Smooth muscle cell (in vitro differentiated cells): ENCODE measurements around the gene ABLIM1. TPM values are rescaled to one million over a fixed set of nuclear protein-coding genes. Genes with fewer than 3 reads are reported as not detected.

ENCODE experiments used
- DNase-seq: peaks from one replicate; lab custom pipeline; 2025; ENCODE audit not compliant: unreplicated experiment; lab: John Stamatoyannopoulos, UW
- H2AFZ ChIP-seq: fragments of 200-600 bp; sonication (generic); 2 replicates; pipeline ENCODE4 v1.6.0; 2016; ENCODE audit warnings: antibody characterized with exemption, low read depth, mild to moderate bottlenecking
- H3F3A ChIP-seq: fragments of 200-600 bp; sonication (generic); 2 replicates; pipeline ENCODE4 v1.6.0; 2017; ENCODE audit warnings: antibody characterized with exemption, low read depth
- H3K27ac ChIP-seq: fragments of 200-600 bp; sonication (generic); 2 replicates; pipeline ENCODE4 v1.5.1; 2016; ENCODE audit warnings: low read depth, mild to moderate bottlenecking
- H3K27me3 ChIP-seq: fragments of 200-600 bp; sonication (generic); 2 replicates; pipeline ENCODE4 v1.6.1; 2016; ENCODE audit warnings: low read depth, mild to moderate bottlenecking
- H3K36me3 ChIP-seq: fragments of 200-600 bp; sonication (generic); 2 replicates; pipeline ENCODE4 v1.5.1; 2016; ENCODE audit warnings: low read depth
- H3K4me1 ChIP-seq: fragments of 200-600 bp; sonication (generic); 2 replicates; pipeline ENCODE4 v1.5.1; 2016; ENCODE audit warnings: low read depth
- H3K4me2 ChIP-seq: fragments of 200-600 bp; sonication (generic); 2 replicates; pipeline ENCODE4 v1.6.0; 2016; ENCODE audit warnings: mild to moderate bottlenecking
- H3K4me3 ChIP-seq: fragments of 200-600 bp; sonication (generic); 2 replicates; pipeline ENCODE4 v1.5.1; 2016; ENCODE audit warnings: mild to moderate bottlenecking
- H3K79me2 ChIP-seq: fragments of 200-600 bp; sonication (generic); 2 replicates; pipeline ENCODE4 v1.6.0; 2016; ENCODE audit warnings: low read depth, mild to moderate bottlenecking
- H3K9ac ChIP-seq: fragments of 200-600 bp; sonication (generic); 2 replicates; pipeline ENCODE4 v1.6.0; 2016; ENCODE audit warnings: low read depth
- H3K9me3 ChIP-seq: fragments of 200-600 bp; sonication (generic); replicated peaks from 2 replicates; pipeline ENCODE4 v1.5.1; 2016; ENCODE audit warnings: low read depth
- H4K20me1 ChIP-seq: fragments of 200-600 bp; sonication (generic); 2 replicates; pipeline ENCODE4 v1.6.0; 2016; ENCODE audit warnings: low read depth
- CTCF ChIP-seq: fragments of 200-600 bp; sonication (generic); IDR thresholded peaks from 2 replicates; pipeline ENCODE4 v1.5.1; 2017; ENCODE audit warnings: borderline replicate concordance, mild to moderate bottlenecking, antibody characterized with exemption; ENCODE audit not compliant: insufficient read depth, poor library complexity, severe bottlenecking
- WGBS: methylation state at CpG from one replicate; pipeline ENCODE4 v1.1.7; 2016; ENCODE audit warnings: low lambda C conversion rate; 5-methylcytosine and 5-hydroxymethylcytosine counted together
- polyA plus RNA-seq: library from polyadenylated mRNA; unstranded; fragments of >200 nt; fragmentation: Nextera tagmentation; extraction: Ambion mirVana; gene quantifications from 2 replicates; pipeline ENCODE4 v1.2.1, GENCODE V29; 2016
- total RNA-seq: library from RNA; depleted of rRNA; stranded (reverse); fragments of >200 nt; gene quantifications from 2 replicates; pipeline ENCODE4 v1.2.3, GENCODE V29; 2014

The ABLIM1 gene
- total and polyA plus RNA-seq, 2 experiments from 2014 or later: 1.6 to 17.6 TPM

- no peaks in the 10 kb centered on the region for H3K27me3 ChIP-seq
- H2AFZ ChIP-seq: no peak overlapping the region
- no peaks in the 10 kb centered on the region for H3K36me3 ChIP-seq
- no peaks in the 10 kb centered on the region for H3K79me2 ChIP-seq
- peaks cover 17% of the 10 kb centered on the region for H3F3A ChIP-seq
- no peak overlapping the region for H3K27ac ChIP-seq
- DNase-seq: no peak
- no peaks in the 10 kb centered on the region for H3K9me3 ChIP-seq
- H3K4me1 ChIP-seq: peaks cover 12% of the 10 kb centered on the region
- H3K9ac ChIP-seq: no peak overlapping the region
- H3K4me2 ChIP-seq: no peak overlapping the region
- H4K20me1 ChIP-seq: no peaks in the 10 kb centered on the region
- 51% methylated on average over 3 of the region's 3 CpGs for WGBS
- TF ChIP-seq CTCF: no peak
- H3K4me3 ChIP-seq: no peak overlapping the region
These were observed 29.4 kb upstream of the ABLIM1 start for GRCh38 chr10:114687459-114687858.

- no peak overlapping the region for H3K9ac ChIP-seq
- H3K4me3 ChIP-seq: no peak overlapping the region
- H3K4me2 ChIP-seq: no peak overlapping the region
- peaks cover 7% of the 10 kb centered on the region for H3F3A ChIP-seq
- DNase-seq: no peak
- H3K36me3 ChIP-seq: no peaks in the 10 kb centered on the region
- no peaks in the 10 kb centered on the region for H3K79me2 ChIP-seq
- WGBS: 58% methylated on average over 2 of the region's 2 CpGs
- no peaks in the 10 kb centered on the region for H3K9me3 ChIP-seq
- no peaks in the 10 kb centered on the region for H3K27me3 ChIP-seq
- no peak overlapping the region for H2AFZ ChIP-seq
- peak overlapping the region; percentile 86 for H3K27ac ChIP-seq
- no peak for TF ChIP-seq CTCF
- H4K20me1 ChIP-seq: no peaks in the 10 kb centered on the region
- peaks cover 21% of the 10 kb centered on the region for H3K4me1 ChIP-seq
These were observed 27.9 kb upstream of the ABLIM1 start for GRCh38 chr10:114686013-114686412.

GRCh38 chr10:114685456-114685855 lies 27.4 kb upstream of the ABLIM1 start:
- no peaks in the 10 kb centered on the region for H3K36me3 ChIP-seq
- H3F3A ChIP-seq: peaks cover 3% of the 10 kb centered on the region
- no peaks in the 10 kb centered on the region for H3K27me3 ChIP-seq
- TF ChIP-seq CTCF: no peak
- no peak overlapping the region for H2AFZ ChIP-seq
- H3K4me2 ChIP-seq: peak overlapping the region; percentile 78
- H4K20me1 ChIP-seq: no peaks in the 10 kb centered on the region
- DNase-seq: no peak
- H3K4me3 ChIP-seq: no peak overlapping the region
- peak overlapping the region; percentile 86 for H3K27ac ChIP-seq
- 19% methylated on average over 5 of the region's 5 CpGs for WGBS
- H3K4me1 ChIP-seq: peaks cover 21% of the 10 kb centered on the region
- H3K79me2 ChIP-seq: no peaks in the 10 kb centered on the region
- no peaks in the 10 kb centered on the region for H3K9me3 ChIP-seq
- peak overlapping the region; percentile 43 for H3K9ac ChIP-seq

GRCh38 chr10:114684822-114685209 lies 26.7 kb upstream of the ABLIM1 start:
- H3K9me3 ChIP-seq: no peaks in the 10 kb centered on the region
- H3K27me3 ChIP-seq: no peaks in the 10 kb centered on the region
- no peaks in the 10 kb centered on the region for H3K79me2 ChIP-seq
- no peaks in the 10 kb centered on the region for H4K20me1 ChIP-seq
- WGBS: 3% methylated on average over 5 of the region's 5 CpGs
- no peak for TF ChIP-seq CTCF
- H3K36me3 ChIP-seq: no peaks in the 10 kb centered on the region
- DNase-seq: no peak
- peaks cover 3% of the 10 kb centered on the region for H3F3A ChIP-seq
- peak overlapping the region; percentile 40 for H3K4me3 ChIP-seq
- peaks cover 21% of the 10 kb centered on the region for H3K4me1 ChIP-seq
- peak overlapping the region; percentile 78 for H3K4me2 ChIP-seq
- peak overlapping the region; percentile 86 for H3K27ac ChIP-seq
- H3K9ac ChIP-seq: peak overlapping the region; percentile 69
- no peak overlapping the region for H2AFZ ChIP-seq
